ENCODE results near the gene HSF4.
"Not testable (repeated sequence)": the region's sequence is repeated elsewhere in the genome, so short reads cannot be mapped to it uniquely, and the experiment has no call there.

HSF4 gene, protein sequence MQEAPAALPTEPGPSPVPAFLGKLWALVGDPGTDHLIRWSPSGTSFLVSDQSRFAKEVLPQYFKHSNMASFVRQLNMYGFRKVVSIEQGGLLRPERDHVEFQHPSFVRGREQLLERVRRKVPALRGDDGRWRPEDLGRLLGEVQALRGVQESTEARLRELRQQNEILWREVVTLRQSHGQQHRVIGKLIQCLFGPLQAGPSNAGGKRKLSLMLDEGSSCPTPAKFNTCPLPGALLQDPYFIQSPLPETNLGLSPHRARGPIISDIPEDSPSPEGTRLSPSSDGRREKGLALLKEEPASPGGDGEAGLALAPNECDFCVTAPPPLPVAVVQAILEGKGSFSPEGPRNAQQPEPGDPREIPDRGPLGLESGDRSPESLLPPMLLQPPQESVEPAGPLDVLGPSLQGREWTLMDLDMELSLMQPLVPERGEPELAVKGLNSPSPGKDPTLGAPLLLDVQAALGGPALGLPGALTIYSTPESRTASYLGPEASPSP

DNA sequence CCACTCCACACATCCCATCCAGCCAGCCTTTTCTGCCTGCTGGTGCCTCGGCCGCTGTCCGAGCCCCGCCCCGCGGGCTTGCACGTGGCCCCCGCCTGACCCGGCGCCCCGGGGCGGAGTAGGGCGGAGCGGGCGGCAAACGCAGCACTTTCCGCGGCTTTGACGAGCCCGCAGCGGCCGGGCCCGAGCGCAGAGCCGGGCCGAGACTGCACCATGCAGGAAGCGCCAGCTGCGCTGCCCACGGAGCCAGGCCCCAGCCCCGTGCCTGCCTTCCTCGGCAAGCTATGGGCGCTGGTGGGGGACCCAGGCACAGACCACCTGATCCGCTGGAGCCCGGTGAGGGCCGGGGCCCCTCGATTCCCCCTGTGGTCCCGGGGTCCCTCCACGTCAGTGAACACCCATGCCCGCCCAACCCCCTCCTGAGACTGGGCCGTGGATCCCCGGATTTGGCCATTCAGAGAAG lies at the start of gene HSF4:
HSF4 (plus strand) TSS at position 147 of the 463 bp plus-strand sequence; CDS start at position 214, 67 bp downstream.
- DNase-seq = no peak

DNA sequence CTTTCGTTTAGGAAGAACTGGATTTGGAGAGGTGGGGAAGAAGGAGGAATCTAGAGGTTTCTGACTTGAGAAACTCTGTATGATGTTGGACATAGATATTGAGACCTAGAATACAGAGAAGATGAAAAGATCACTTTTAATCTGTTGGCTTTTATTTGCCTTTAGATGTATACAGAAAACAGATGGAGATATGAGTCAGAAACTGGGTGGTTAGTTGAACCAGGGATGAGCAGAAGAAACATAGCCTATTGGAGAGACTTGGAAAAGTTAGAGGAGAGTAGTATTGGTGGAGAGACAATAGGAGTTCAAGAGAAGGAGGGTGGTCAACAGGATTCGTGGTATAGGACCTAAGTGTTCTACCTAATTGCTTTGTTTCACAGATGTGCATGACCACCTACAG lies 49.8 kb upstream of the HSF4 start:
- DNase-seq = no peak

DNA sequence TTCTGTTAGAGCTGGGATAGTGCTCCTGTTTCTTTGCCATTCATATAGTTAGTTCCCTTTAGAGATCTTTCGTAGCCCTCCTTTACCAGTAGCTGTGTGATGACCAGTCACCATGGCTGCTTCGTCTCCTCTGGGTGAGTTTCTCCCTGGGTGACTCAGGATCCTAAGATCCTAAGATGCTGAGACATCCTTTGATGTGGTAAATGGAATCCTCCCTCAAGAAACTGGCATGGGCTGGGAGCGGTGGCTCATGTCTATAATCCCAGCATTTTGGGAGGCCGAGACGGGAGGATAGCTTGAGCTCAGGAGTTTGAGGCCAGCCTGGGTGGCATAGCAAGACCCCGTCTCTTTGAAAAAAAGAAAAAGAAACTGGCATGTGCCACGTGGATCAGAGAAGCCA lies 48.9 kb upstream of the HSF4 start:
- DNase-seq = no peak

DNA sequence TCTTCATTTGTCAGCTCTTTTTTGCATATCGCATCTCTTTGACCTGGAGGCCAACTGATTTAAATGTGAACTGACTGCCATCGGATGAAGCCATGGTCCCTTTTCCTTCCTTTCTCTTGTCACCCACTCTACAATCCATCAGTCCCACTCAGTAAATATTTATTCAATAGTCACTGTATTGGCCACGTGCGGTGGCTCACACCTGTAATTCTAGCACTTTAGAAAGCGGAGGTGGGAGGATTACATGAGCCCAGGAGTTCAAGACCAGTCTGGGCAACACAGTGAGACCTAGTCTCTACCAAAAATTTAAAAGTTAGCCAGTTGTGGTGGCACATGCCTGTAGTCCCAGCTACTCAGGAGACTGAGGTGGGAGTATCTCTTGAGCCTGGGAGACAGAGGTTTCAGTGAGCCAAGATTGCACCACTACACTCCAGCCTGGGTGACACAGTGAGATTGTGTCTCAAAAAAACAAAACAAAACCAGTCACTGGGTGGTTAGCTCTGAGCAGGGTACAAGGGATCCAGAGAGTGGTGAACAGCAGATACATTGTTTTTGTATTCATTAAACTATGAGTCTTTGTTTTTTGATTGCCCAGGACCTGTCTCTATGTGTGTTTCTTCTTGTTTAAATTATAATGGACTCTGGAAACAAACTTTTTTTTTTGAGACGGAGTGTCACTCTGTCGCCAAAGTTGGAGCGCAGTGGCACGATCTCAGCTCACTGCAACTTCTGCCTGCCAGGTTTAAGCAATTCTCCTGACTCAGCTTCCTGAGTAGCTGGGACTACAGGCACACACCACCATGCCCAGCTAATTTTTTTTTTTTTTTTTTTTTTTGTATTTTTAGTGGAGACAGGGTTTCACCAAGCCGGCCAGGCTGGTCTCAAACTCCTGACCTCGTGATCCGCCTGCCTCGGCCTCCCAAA lies 47.9 kb upstream of the HSF4 start:
- DNase-seq = no peak

DNA sequence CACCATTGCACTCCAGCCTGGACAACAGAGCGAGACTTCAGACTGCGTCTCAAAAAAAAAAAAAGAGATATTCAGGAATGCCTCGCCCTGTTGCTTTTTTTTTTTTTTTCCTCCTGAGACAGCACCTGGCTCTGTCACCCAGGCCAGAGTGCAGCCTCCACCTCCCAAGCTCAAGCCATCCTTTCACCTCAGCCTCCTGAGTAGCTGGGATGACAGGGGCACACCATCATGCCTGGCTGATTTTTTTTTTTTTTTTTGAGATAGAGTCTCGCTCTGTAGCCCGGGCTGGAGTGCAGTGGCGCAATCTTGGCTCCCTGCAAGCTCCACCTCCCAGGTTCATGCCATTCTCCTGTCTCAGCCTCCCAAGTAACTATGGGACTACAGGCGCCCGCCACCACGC lies 46.8 kb upstream of the HSF4 start:
- DNase-seq = no peak

DNA sequence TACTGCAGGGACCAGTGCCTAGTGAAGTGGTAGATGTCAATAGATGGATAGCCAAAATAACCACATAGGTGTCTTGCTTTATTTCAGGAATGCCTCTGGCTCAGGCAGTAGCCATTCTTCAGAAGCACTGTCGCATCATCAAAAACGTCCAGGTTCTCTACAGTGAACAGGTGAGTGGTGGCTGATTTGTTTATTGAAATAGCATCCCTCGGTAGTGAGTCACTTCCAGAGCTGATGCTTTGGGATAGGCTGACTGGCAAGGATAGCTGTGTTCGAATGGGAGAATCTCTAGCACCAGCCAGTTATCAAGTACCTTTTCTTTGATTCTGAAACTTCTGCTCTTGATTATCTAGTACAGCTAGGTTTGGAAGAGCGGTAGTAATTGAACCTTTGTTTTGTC lies 44.5 kb upstream of the HSF4 start:
- no peak for DNase-seq

DNA sequence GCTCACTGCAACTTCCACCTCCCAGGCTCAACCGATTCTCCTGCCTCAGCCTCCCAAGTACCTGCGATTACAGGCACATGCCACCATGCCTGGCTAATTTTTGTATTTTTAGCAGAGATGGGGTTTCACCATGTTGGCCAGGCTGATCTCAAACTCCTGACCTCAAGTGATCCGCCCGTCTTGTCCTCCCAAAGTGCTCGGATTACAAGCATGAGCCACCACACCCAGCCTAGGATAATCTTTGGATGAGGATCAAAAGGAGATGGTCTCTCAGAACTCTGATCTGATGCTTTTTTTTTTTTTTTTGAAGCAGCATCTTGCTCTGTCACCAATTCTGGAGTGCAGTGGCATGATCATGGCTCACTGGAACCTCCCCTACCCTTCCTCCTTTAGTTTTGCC lies 41.7 kb upstream of the HSF4 start:
- DNase-seq = not testable (repeated sequence)

DNA sequence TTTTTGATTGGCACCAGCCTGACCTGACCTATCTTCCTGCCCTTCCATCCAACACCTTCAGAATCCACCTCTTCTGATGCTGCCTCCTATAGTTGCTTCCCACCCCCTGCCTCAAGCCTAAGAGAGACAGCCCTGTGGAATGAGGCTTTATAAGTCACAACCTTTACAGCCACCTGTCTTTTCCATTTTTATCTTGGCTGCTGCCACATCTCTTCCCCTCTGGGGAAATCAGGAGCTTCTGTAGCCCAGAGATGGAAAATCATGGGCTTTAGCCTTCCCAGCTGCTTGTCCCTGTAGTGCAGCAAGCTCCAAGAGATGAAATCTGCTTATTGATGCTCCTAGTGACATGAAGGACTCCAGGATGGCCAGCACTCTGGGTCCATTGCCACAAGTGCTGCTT lies 36.1 kb upstream of the HSF4 start:
- no peak for DNase-seq

DNA sequence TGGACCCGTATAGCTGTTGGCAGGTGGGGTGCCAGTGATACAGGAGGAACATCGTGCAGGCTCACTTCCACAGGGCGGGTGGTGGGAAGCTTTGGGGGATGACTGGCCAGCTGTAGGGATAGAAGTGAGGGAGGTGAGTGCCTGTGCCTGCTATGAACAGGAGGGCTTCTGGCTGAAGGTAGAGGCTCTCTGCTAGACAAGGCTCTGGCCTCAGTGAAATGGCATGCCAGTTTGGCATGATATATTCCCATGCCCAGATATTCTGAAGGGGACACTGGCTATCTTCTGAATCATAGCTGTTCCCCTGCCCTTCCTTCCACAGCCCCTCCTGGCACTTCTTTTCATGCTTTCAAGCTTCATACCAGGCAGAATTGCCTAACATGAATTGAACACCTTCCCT lies 35.7 kb upstream of the HSF4 start:
- no peak for DNase-seq

DNA sequence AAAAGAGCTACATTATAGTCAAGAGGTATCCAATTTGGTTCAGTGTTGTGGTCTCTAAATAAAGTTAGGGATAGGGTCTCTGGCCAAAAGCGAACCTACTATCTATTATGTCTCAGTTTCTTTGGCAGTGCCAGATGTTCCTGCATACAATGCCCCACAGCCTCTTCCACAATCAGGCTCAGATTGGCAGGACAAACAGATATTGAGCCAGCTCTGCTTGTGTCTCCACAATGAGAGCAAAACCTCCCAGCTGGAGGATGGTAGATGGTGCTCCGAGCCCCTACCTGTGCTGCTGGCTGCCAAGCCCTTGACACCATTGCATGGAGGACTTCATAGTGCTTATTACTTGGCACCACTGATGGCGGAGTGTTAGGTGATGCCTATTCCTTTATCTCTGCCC lies 35.1 kb upstream of the HSF4 start:
- DNase-seq = no peak

DNA sequence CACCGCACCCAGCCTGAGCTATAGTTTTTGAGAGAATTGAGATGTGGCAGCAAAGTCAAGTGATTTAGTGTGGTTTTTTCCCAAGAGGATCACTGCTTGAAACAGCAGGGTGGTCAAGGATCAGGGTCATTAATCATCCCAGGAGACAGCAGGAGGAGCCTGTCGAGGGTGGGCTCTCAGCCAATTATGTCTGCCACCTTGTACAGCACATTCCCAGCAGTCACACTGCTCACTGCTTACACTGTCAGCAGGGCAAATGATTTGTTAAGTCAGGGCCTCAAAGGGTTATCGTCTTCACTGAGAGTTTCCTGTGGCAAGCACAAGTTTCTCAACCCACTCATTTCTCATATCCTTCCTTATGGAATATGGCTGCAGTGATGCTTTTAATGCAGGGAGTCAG lies 26.9 kb upstream of the HSF4 start:
- DNase-seq = no peak

DNA sequence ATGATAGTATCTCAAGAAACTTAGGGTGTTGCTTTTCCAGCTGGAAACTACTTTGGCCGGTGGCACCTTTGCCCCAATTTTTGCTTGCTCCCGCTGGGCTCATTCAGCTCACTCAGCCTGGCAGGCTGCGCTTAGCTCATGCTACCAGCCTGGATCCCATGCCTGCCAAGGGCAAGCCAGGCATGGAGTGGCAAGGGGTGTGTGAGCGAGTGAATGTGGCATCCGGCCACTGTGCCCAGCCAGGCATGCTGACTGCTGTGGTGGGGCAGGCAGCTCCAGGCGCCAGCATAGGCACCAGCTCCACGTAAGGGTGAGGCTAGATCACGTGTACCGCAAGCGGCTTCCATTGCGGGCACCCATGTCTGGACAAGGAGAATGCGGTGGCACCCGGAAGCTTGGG lies 23.2 kb upstream of the HSF4 start:
- DNase-seq = no peak

DNA sequence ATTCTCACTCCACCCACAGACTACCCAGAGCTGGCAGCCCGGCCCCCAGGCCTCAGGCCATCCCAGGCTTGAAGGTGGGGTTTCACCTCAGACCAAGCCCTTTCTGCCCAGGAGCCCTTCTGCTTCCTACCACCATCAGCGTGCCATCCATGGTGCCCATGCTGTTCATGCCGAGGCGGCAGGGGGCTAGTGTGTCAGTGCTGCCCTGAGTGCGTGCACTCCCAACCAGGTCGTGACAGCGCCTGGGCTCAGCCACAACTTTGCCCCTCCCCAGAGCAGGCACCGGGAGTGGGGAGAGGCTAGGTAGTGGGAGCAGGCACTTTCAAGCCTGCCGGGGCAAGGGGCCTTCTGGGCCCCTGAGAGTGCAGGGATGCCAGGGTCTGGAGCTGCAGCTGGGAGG lies 22.2 kb upstream of the HSF4 start:
- DNase-seq = no peak

DNA sequence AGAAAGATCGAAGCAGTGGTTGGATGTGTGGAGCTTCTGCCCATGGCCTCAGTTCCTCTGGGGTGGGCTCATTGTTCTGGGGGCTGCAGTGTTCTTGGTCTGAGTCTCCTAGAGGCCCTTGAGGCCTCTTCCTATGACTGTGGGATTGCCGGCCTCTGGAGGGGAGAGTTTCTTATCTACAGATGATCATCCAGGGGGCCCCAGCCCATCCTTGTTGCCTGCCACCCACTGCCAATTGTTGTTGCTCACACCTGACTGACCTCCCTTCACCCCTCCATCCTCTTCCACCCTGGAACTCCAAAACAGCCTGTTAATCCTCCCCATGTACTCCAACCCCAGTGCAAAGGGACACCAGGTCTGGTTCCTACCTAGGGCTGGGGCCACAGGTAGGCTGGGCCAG lies 19.6 kb upstream of the HSF4 start:
- DNase-seq = no peak

DNA sequence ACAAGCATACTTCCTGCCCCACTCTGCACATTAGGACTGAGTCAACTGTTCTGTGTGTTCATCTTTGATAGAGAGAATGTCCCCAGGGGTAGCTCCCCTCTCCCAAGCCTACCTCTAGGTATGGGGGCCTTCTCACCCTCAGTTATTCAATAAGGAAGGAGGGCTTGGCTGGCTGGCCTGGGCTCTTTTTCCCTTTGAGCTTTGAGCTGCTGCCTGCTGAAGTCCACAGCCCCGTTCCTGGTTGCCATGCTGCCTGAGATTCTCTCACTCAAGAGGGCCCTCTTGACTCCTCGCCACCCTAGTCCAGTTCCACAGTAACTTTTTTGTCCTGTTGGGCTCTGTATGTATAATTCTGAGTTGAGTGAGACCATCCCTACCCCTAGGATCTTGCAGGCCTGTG lies 18.8 kb upstream of the HSF4 start:
- DNase-seq = no peak

DNA sequence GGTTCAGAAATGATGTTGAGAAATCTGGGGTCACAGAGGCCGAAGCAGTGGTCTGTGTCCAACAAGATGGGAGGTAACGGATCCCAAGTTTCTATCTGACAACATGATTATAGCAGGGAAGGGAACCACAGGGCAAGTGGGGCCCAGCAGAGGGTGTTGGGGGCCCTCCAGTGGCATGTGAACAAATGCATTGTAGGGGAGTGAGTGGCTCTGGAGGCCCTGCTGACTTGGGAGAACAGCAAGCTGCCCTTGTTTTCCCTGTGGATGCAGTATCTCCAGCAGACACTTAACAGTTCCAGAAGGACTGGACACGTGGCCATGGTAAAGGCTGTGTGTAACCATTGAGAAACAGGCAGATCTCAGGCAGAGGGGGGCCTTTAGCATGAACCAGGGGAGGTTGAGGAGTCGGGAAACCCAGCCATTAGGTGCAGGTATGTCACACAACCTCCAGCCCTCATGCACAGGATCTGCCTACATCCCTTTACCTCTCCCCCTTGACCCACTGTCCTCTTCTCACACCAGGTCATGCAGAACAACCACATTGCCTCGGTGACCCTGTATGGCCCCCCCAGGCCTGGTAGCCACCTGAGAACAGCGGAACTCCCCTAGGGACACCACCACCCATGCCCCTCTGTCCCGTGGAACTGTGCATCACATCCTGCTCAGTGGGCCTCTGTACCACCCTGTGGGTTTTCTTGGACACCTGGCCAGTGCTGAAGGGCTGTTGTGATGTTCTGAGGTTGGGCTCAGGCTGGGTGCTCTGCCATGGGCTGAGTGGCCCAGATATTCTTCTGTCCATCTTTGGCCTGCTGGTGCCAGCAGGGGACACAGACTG lies 17.8 kb upstream of the HSF4 start:
- DNase-seq = no peak

DNA sequence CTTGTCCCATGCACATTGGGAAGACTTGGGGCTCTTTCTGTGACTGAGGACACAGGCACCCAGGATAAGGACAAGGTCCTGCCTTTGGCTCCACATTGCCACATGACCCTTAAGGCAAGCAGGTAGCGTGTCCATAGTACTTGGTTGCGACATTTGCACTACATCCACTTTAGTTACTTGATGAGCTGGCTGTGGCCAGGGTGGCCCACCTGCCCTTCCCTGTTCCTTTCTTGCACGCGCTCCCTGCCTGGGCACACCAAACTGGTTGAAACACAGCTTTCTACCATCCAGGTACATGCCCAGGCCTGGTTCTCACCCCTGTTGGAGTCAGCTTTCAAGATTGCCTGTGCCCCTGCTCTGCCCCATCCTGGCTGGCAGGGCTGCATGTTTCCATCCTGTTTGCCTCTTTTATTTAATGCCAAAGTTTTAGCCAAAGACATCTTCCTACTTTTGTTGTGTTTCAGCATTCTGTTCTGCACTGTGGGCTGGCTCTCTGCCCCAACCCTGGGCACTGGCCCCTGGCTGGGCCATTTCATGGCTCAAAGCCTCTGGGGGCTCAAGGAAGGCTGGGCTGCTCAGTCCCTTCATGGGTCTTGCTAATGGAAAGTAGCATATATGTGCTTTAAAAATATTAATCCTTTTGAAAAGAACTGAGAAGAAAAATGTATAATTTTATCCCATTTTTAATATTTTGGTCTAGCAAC lies 17.0 kb upstream of the HSF4 start:
- no peak for DNase-seq

DNA sequence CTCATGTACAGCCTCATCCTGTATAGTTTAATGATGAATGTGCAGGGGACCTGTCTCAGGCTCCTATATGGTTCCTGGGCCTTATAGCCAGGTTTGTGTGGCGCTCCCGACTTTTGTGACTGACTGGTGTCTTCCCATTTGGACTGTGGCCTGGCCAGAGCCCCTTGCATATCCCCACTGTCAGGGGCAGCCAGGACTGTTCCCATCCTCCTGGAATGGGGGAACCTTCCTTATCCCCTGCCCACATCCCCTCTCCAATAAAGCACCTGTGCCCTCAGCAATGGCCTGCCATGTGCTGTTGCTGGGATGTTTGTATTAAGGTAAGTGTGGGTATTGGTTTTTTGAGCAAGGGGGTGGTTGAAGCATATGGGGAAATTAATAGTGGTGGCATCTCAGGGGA lies 16.3 kb upstream of the HSF4 start:
- no peak for DNase-seq

DNA sequence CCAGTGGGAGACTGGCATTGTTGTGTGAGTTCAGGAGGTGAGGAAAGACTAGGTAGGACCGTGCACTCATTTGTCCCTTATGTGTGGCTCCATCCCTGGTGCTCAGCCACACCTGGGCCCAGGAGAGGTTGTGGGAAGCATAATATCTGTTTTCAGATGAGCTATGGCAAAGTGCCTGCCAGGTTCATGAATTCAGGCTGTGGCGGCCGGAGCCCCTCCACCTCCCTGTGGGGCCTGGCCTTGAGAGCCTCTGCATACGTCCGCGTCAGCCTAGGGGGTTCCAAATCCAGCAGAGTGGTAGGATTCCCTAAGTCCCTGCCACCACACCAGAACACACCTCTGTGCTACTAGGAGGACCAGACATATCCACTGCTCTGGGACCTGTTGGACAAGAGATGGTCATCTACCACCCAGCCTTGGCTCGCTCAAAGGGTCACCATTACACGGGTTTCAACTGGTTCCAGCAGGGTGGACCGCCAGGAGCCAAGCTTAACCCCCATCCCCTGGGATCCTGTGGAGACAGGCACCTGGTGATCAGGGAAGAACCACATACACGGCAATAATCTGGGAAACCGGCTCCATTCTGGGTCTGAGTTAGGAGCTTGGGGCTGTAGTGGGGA lies 15.8 kb upstream of the HSF4 start:
- no peak for DNase-seq

DNA sequence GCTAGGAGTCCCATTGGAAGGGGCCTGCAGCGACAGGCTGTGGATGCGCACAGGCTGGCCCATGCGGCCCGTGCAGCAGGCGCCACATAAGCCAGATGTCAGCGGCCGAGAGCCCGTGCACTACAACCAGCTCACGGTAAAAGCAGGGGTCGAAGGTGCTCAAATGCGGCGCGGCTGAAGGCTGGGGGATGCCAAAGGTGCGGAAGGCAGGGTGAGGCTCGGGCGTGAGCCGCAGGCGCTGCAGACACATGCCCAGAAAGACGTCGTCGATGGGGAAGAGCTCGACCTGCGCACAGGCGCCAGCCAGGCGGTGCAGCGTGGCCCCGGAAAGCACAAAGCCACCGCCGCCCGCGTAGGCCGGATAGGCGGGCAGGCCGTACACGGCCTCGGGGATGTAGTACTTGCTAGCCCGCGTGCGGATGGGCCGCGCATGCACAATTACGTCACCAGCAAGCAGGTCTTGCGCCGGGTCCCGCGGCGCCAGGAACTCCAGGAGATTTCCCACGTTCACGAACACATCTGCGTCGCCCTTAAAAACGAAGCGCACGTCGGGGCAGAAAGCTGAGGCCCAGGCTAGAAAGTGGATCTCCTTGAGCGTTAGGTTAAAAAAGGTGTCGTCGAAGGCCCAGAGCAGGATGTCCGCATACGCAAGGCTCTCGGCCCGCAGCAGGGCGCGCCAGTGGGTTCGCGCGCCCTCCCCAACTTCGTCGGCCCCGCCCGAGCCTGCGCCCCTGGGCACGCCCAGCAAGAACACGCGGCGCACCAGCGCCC lies 15.1 kb upstream of the HSF4 start:
- no peak for DNase-seq

Data from stimulated activated CD4-positive, alpha-beta T cell treated with anti-CD3 and anti-CD28 coated beads, Interleukin-4, amount 100 ng/mL, for 4 hours (primary cell).